Activated B cell treated with CpG ODN at 0.5 μM for 24 hours (primary cell): ENCODE data around the gene KIF26B. TPM values are rescaled to one million over a fixed set of nuclear protein-coding genes. Genes with fewer than 3 reads are reported as not detected.

ENCODE experiments used
- ATAC-seq: fragments of 200-7000 bp; cut with Tn5 transposase; one replicate; pipeline ENCODE4 v1.10.0; 2021; ENCODE audit warnings: low read depth, mild to moderate bottlenecking, moderate library complexity
- CTCF ChIA-PET: fragments of 350-600 bp; sonication (Branson Sonifier 250); formaldehyde crosslinking; loops from one replicate; lab custom pipeline; 2021; ENCODE audit warnings: antibody characterized with exemption; lab: Charles Lee
- POLR2A ChIA-PET: fragments of 350-600 bp; sonication (Branson Sonifier 250); formaldehyde crosslinking; loops from one replicate; lab custom pipeline; 2021; ENCODE audit warnings: antibody characterized with exemption; lab: Charles Lee
- DNase-seq: peaks from one replicate; pipeline ENCODE4 v3.0.0; 2022
- H3K27ac Mint-ChIP-seq: one replicate; pipeline ENCODE4 v1.8.0; 2020; ENCODE audit warnings: mixed read lengths
- H3K27me3 Mint-ChIP-seq: one replicate; pipeline ENCODE4 v1.8.0; 2021; ENCODE audit warnings: mixed read lengths
- H3K36me3 Mint-ChIP-seq: one replicate; pipeline ENCODE4 v1.8.0; 2021; ENCODE audit warnings: low read depth, mixed read lengths
- H3K4me1 Mint-ChIP-seq: one replicate; pipeline ENCODE4 v1.8.0; 2021; ENCODE audit warnings: mixed read lengths
- H3K4me3 Mint-ChIP-seq: one replicate; pipeline ENCODE4 v1.8.0; 2020; ENCODE audit warnings: mild to moderate bottlenecking, mixed read lengths
- H3K9me3 Mint-ChIP-seq: one replicate; pipeline ENCODE4 v1.8.0; 2020; ENCODE audit warnings: mixed read lengths
- CTCF ChIP-seq: fragments of 200-600 bp; IDR thresholded peaks from one replicate; pipeline ENCODE4 v1.8.0; 2022; ENCODE audit warnings: antibody characterized with exemption, mild to moderate bottlenecking
- intact Hi-C: fragments of 100-400 bp; cut with micrococcal nuclease; formaldehyde crosslinking; loops from one replicate; pipeline ENCODE4 v1.15.1; 2024
- total RNA-seq: library from RNA; stranded (reverse); gene quantifications from 2 replicates; pipeline ENCODE4 v1.2.3, GENCODE V29; 2022

The KIF26B gene
- total RNA-seq, 1 donor from 2014 or later = 1.7 TPM

GRCh38 chr1:245698116-245698515 lies 543.3 kb downstream of the KIF26B start:
- Mint-ChIP-seq H3K4me1 (peaks cover 15% of the 10 kb centered on the region), H3K36me3 (no peaks in the 10 kb centered on the region), H3K27ac (no peak overlapping the region), H3K27me3 (no peaks in the 10 kb centered on the region), H3K4me3 (no peak overlapping the region), H3K9me3 (peaks cover 2% of the 10 kb centered on the region)
- intact Hi-C loops = no loop called here
- TF ChIP-seq CTCF = no peak
- ATAC-seq = no peak
- DNase-seq = no peak
- ChIA-PET POLR2A (no interaction called here), CTCF (interaction anchor here (0.6 kb wide), 1 partner anchor 188 kb away, joined by 3 read pairs; no protein-coding TSS in a partner anchor)

- Mint-ChIP-seq H3K4me3 (no peak overlapping the region), H3K27me3 (no peaks in the 10 kb centered on the region), H3K27ac (peak overlapping the region; percentile 53), H3K9me3 (peaks cover 2% of the 10 kb centered on the region), H3K36me3 (no peaks in the 10 kb centered on the region), H3K4me1 (peaks cover 15% of the 10 kb centered on the region)
- ATAC-seq (peak; percentile 99), DNase-seq (peak; percentile 37)
- CTCF ChIA-PET = no interaction called here
- POLR2A ChIA-PET = no interaction called here
- TF ChIP-seq CTCF = no peak
- intact Hi-C loops = no loop called here
Measured at GRCh38 chr1:245698860-245699259, 544.1 kb downstream of the KIF26B start.

GRCh38 chr1:245700631-245701030 lies 545.8 kb downstream of the KIF26B start:
- Mint-ChIP-seq H3K4me1 (peaks cover 15% of the 10 kb centered on the region), H3K27ac (no peak overlapping the region), H3K27me3 (no peaks in the 10 kb centered on the region), H3K4me3 (no peak overlapping the region), H3K9me3 (peaks cover 2% of the 10 kb centered on the region), H3K36me3 (no peaks in the 10 kb centered on the region)
- ChIA-PET CTCF (no interaction called here), POLR2A (no interaction called here)
- no peak for TF ChIP-seq CTCF
- intact Hi-C loops = no loop called here
- ATAC-seq = no peak
- DNase-seq = no peak

GRCh38 chr1:245701631-245702030 lies 546.8 kb downstream of the KIF26B start:
- intact Hi-C loops = no loop called here

GRCh38 chr1:245702346-245702745 lies 547.6 kb downstream of the KIF26B start:
- H3K4me1 Mint-ChIP-seq = peaks cover 15% of the 10 kb centered on the region
- POLR2A ChIA-PET = no interaction called here

More at GRCh38 chr1:245701631-245702030, 546.8 kb downstream of the KIF26B start:
- H3K4me3 Mint-ChIP-seq = no peak overlapping the region
- ATAC-seq (no peak), DNase-seq (no peak)
- H3K36me3 Mint-ChIP-seq = no peaks in the 10 kb centered on the region
- peaks cover 15% of the 10 kb centered on the region for H3K4me1 Mint-ChIP-seq
- H3K27ac Mint-ChIP-seq = no peak overlapping the region
- TF ChIP-seq CTCF = no peak
- ChIA-PET CTCF (no interaction called here), POLR2A (no interaction called here)
- no peaks in the 10 kb centered on the region for H3K27me3 Mint-ChIP-seq
- peaks cover under 1% of the 10 kb centered on the region for H3K9me3 Mint-ChIP-seq

More at GRCh38 chr1:245702346-245702745, 547.6 kb downstream of the KIF26B start:
- ATAC-seq (no peak), DNase-seq (no peak)
- no peaks in the 10 kb centered on the region for H3K36me3 Mint-ChIP-seq
- no peak overlapping the region for H3K4me3 Mint-ChIP-seq
- no peaks in the 10 kb centered on the region for H3K9me3 Mint-ChIP-seq
- CTCF ChIA-PET = no interaction called here
- H3K27me3 Mint-ChIP-seq = no peaks in the 10 kb centered on the region
- intact Hi-C loops = no loop called here
- TF ChIP-seq CTCF = no peak
- H3K27ac Mint-ChIP-seq = no peak overlapping the region
